Measurements from ENCODE around the gene BCAS1.

BCAS1 gene

GRCh38 chr20:54063992-54064676 lies 6.3 kb downstream of the BCAS1 start:
- Histone ChIP-seq H3K27ac (ENCODE audit: low read length) (no peak overlapping the region), H3K4me3 (ENCODE audit: low read depth in 1 of 2, low read length in 2 of 2) (no peak overlapping the region), H3K27me3 (ENCODE audit: insufficient read depth, low read length, poor library complexity) (peaks cover 9% of the 10 kb centered on the region), H3K36me3 (ENCODE audit: insufficient read depth, low read length) (no peaks in the 10 kb centered on the region), H4K20me1 (ENCODE audit: insufficient read depth, low read length) (no peaks in the 10 kb centered on the region), H3K4me1 (ENCODE audit: insufficient read depth, low read length) (no peaks in the 10 kb centered on the region), H3K4me2 (ENCODE audit: insufficient read depth, low read length) (no peak overlapping the region), H3K79me2 (ENCODE audit: insufficient read depth, low read length) (no peaks in the 10 kb centered on the region), H3K9me3 (ENCODE audit: insufficient read depth, low read length, severe bottlenecking) (no peaks in the 10 kb centered on the region), H3K9ac (ENCODE audit: low read depth, low read length) (no peak overlapping the region), H2AFZ (ENCODE audit: low read depth, low read length) (no peak overlapping the region)
- ATAC-seq (ENCODE audit: insufficient read depth, low read depth) (no peak), DNase-seq (peak; percentile 10)
- no peak for TF ChIP-seq CTCF (IDR thresholded peaks at IDR 0.05; ENCODE audit: borderline replicate concordance, extremely low read depth, low read length, poor library complexity, severe bottlenecking)
- no peak for TF ChIP-seq EZH2 (IDR thresholded peaks at IDR 0.05; ENCODE audit: borderline replicate concordance, low read depth, low read length, severe bottlenecking)

GRCh38 chr20:54063580-54063979 lies 6.8 kb downstream of the BCAS1 start:
- Histone ChIP-seq H2AFZ (ENCODE audit: low read depth, low read length) (no peak overlapping the region), H3K27me3 (ENCODE audit: insufficient read depth, low read length, poor library complexity) (peaks cover 9% of the 10 kb centered on the region), H3K79me2 (ENCODE audit: insufficient read depth, low read length) (no peaks in the 10 kb centered on the region), H4K20me1 (ENCODE audit: insufficient read depth, low read length) (no peaks in the 10 kb centered on the region), H3K4me2 (ENCODE audit: insufficient read depth, low read length) (no peak overlapping the region), H3K4me1 (ENCODE audit: insufficient read depth, low read length) (no peaks in the 10 kb centered on the region), H3K27ac (ENCODE audit: low read length) (no peak overlapping the region), H3K4me3 (ENCODE audit: low read depth in 1 of 2, low read length in 2 of 2) (no peak overlapping the region), H3K9me3 (ENCODE audit: insufficient read depth, low read length, severe bottlenecking) (no peaks in the 10 kb centered on the region), H3K36me3 (ENCODE audit: insufficient read depth, low read length) (no peaks in the 10 kb centered on the region), H3K9ac (ENCODE audit: low read depth, low read length) (no peak overlapping the region)
- DNase-seq (no peak), ATAC-seq (ENCODE audit: insufficient read depth, low read depth) (no peak)
- TF ChIP-seq EZH2 (IDR thresholded peaks at IDR 0.05; ENCODE audit: borderline replicate concordance, low read depth, low read length, severe bottlenecking) (no peak), CTCF (IDR thresholded peaks at IDR 0.05; ENCODE audit: borderline replicate concordance, extremely low read depth, low read length, poor library complexity, severe bottlenecking) (no peak)

- TF ChIP-seq EZH2 (IDR thresholded peaks at IDR 0.05; ENCODE audit: borderline replicate concordance, low read depth, low read length, severe bottlenecking) = no peak
- peak; percentile 82 for TF ChIP-seq CTCF (IDR thresholded peaks at IDR 0.05; ENCODE audit: borderline replicate concordance, extremely low read depth, low read length, poor library complexity, severe bottlenecking)
- DNase-seq (peak; percentile 10), ATAC-seq (ENCODE audit: insufficient read depth, low read depth) (peak; percentile 73)
- H3K27me3 ChIP-seq (ENCODE audit: insufficient read depth, low read length, poor library complexity) = peaks cover 9% of the 10 kb centered on the region
- H3K9me3 ChIP-seq (ENCODE audit: insufficient read depth, low read length, severe bottlenecking) = no peaks in the 10 kb centered on the region
- H3K36me3 ChIP-seq (ENCODE audit: insufficient read depth, low read length) = no peaks in the 10 kb centered on the region
- H2AFZ ChIP-seq (ENCODE audit: low read depth, low read length) = no peak overlapping the region
- no peaks in the 10 kb centered on the region for H3K4me1 ChIP-seq (ENCODE audit: insufficient read depth, low read length)
- no peak overlapping the region for H3K9ac ChIP-seq (ENCODE audit: low read depth, low read length)
- no peak overlapping the region for H3K4me3 ChIP-seq (ENCODE audit: low read depth in 1 of 2, low read length in 2 of 2)
- no peaks in the 10 kb centered on the region for H4K20me1 ChIP-seq (ENCODE audit: insufficient read depth, low read length)
- no peak overlapping the region for H3K4me2 ChIP-seq (ENCODE audit: insufficient read depth, low read length)
- no peak overlapping the region for H3K27ac ChIP-seq (ENCODE audit: low read length)
- H3K79me2 ChIP-seq (ENCODE audit: insufficient read depth, low read length) = no peaks in the 10 kb centered on the region
These were observed 7.5 kb downstream of the BCAS1 start for GRCh38 chr20:54062812-54063280.

Measured in DND-41 (cell line).